H1 (cell line): Measurements from ENCODE around the gene PALS2. TPM values are rescaled to one million over a fixed set of nuclear protein-coding genes. Genes with fewer than 3 reads are reported as not detected.

Experiments
- KDM5A ChIP-seq: fragments of 200-600 bp; IDR thresholded peaks from 2 replicates; pipeline ENCODE4 v1.7.1; 2012; ENCODE audit warnings: mild to moderate bottlenecking, low read length, inconsistent platforms, mixed read lengths
- NRF1 ChIP-seq: IDR thresholded peaks from 2 replicates; pipeline ENCODE4 v1.6.1; 2011; ENCODE audit warnings: mild to moderate bottlenecking, low read depth, low read length, improper control_type of control experiment
- PHF8 ChIP-seq: fragments of 200-600 bp; sonication (generic); conservative IDR thresholded peaks from 2 replicates; pipeline ENCODE4 v1.7.1; 2012; ENCODE audit warnings: low read depth, mild to moderate bottlenecking, inconsistent platforms, low read length, moderate library complexity
- POLR2AphosphoS5 ChIP-seq: IDR thresholded peaks from 2 replicates; pipeline ENCODE4 v1.6.1; 2011; ENCODE audit warnings: low read depth, low read length
- RAD21 ChIP-seq, 2 experiments: IDR thresholded peaks in 1 of 2; conservative IDR thresholded peaks in 1 of 2; 2 replicates each; pipeline ENCODE4 v1.6.1; 2011; ENCODE audit warnings: low read depth in 2 of 2, low read length in 2 of 2, improper control_type of control experiment in 1 of 2, inconsistent platforms in 1 of 2, mild to moderate bottlenecking in 1 of 2, moderate library complexity in 1 of 2
- SRF ChIP-seq: IDR thresholded peaks from 2 replicates; pipeline ENCODE4 v1.6.1; 2011; ENCODE audit warnings: mild to moderate bottlenecking, low read depth, low read length, moderate library complexity
- TBP ChIP-seq: IDR thresholded peaks from 2 replicates; pipeline ENCODE4 v1.6.1; 2011; ENCODE audit warnings: low read depth, low read length, improper control_type of control experiment
- TEAD4 ChIP-seq: IDR thresholded peaks from 2 replicates; pipeline ENCODE4 v1.6.1; 2012; ENCODE audit warnings: low read depth, low read length, inconsistent platforms, mixed read lengths
- YY1 ChIP-seq: IDR thresholded peaks from 2 replicates; pipeline ENCODE4 v1.6.1; 2011; ENCODE audit warnings: low read depth, mild to moderate bottlenecking, low read length
- polyA plus RNA-seq, 7 experiments: library from polyadenylated mRNA; depleted of rRNA in 3 of 7; stranded (reverse) in 5 of 7; unstranded in 2 of 7; fragments of >200 nt in 5 of 7; fragments of 200-250 nt in 2 of 7; gene quantifications; 1 replicate in 5 of 7; 2 replicates in 1 of 7; 4 replicates in 1 of 7; pipeline versions ENCODE4 v1.2.1 to v1.2.3, GENCODE V29; 2011 to 2013; ENCODE audit warnings: missing spikeins in 2 of 7, mixed read lengths in 2 of 7
- total RNA-seq: library from RNA; stranded (reverse); fragmentation: NEBNext Ultra II Directional; extraction: Animal tissue kit (Norgen Biotek cat#: 25700); gene quantifications from 2 replicates; pipeline ENCODE4 v1.2.1, GENCODE V29; 2021
- TF ChIP-seq, protein P1 (sequence below): IDR thresholded peaks from 2 replicates; pipeline ENCODE4 v1.6.1; 2011; ENCODE audit warnings: low read depth, mild to moderate bottlenecking, low read length; ENCODE audit not compliant: insufficient read depth
- TF ChIP-seq, protein P2 (sequence below), 3 experiments: IDR thresholded peaks; 1 replicate in 2 of 3; 2 replicates in 1 of 3; pipeline versions ENCODE4 v1.5.1 to v1.6.1; 2011; ENCODE audit warnings: low read length in 3 of 3, mild to moderate bottlenecking in 3 of 3, inconsistent platforms in 2 of 3, low read depth in 1 of 3, moderate library complexity in 1 of 3; ENCODE audit not compliant: insufficient read depth in 1 of 3; ENCODE audit errors: control extremely low read depth in 1 of 3

Gene PALS2
- total and polyA plus RNA-seq, 2 of the 8 experiments (the other 6 are each of a cell fraction or from before 2014, with no cell fraction given), result 10.4 to 98.3 TPM

DNA sequence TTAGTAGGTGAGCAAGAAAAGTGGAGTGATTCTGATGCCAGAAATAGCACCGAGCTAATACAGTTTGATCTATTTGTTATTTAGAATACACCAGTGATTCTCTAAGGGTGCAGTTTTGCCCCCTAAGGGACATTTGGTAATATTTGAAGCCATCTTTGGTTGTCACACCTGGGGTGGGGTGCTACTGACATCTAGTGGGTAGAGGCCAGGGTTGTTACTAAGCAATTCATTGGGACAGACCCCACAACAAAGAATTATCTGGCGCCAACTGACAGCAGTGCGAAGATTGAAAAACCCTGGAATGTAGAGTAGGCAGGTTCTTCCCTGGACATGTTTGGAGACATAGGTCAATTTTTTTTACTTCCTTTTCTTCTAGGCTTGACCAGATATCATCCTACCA, 14.6 kb downstream of the PALS2 start (continued):
- TF ChIP-seq TEAD4 (peak; percentile 51), TBP (no peak), YY1 (peak; percentile 77), KDM5A (no peak), NRF1 (no peak), PHF8 (no peak), POLR2AphosphoS5 (no peak), RAD21 (IDR thresholded peaks at IDR 0.05 in 1 of 2, conservative IDR thresholded peaks at IDR 0.05 in 1 of 2; ENCODE audit: low read depth in 2 of 2, low read length in 2 of 2) (peak; percentile 95 to 96), SRF (no peak)
- TF ChIP-seq, protein P1, sequence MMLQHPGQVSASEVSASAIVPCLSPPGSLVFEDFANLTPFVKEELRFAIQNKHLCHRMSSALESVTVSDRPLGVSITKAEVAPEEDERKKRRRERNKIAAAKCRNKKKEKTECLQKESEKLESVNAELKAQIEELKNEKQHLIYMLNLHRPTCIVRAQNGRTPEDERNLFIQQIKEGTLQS, result no peak
- TF ChIP-seq, protein P2, sequence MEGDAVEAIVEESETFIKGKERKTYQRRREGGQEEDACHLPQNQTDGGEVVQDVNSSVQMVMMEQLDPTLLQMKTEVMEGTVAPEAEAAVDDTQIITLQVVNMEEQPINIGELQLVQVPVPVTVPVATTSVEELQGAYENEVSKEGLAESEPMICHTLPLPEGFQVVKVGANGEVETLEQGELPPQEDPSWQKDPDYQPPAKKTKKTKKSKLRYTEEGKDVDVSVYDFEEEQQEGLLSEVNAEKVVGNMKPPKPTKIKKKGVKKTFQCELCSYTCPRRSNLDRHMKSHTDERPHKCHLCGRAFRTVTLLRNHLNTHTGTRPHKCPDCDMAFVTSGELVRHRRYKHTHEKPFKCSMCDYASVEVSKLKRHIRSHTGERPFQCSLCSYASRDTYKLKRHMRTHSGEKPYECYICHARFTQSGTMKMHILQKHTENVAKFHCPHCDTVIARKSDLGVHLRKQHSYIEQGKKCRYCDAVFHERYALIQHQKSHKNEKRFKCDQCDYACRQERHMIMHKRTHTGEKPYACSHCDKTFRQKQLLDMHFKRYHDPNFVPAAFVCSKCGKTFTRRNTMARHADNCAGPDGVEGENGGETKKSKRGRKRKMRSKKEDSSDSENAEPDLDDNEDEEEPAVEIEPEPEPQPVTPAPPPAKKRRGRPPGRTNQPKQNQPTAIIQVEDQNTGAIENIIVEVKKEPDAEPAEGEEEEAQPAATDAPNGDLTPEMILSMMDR (IDR thresholded peaks at IDR 0.05; ENCODE audit: control extremely low read depth in 1 of 3, insufficient read depth in 1 of 3, low read depth in 1 of 3, low read length in 3 of 3), result peak; percentile 38 to 94 (median 79)
